A549 (cell line): Measurements from ENCODE around the gene DNAJB1. TPM values are rescaled to one million over a fixed set of nuclear protein-coding genes. Genes with fewer than 3 reads are reported as not detected.
A peak's percentile ranks its signal among the peaks of the same experiment; 100 is the strongest.

Experiments used
- ATAC-seq, 2 experiments: fragments of 200-7000 bp in 1 of 2; fragments of >200 bp in 1 of 2; cut with Nextera tagmentation in 1 of 2; cut with Tn5 transposase in 1 of 2; 3 replicates each; pipeline versions ENCODE4 v1.8.0 to v1.9.1; 2018 to 2020; ENCODE audit warnings: mild to moderate bottlenecking in 1 of 2, moderate library complexity in 1 of 2
- CTCF ChIA-PET: fragments of 300-600 bp; sonication (Branson Sonifier 250); formaldehyde crosslinking; extraction: SDS; loops from one replicate; lab custom pipeline; 2021; ENCODE audit warnings: antibody characterized with exemption, inconsistent platforms; lab: Yijun Ruan, JAX
- POLR2A ChIA-PET: fragments of 350-600 bp; formaldehyde crosslinking; extraction: SDS; loops from one replicate; lab custom pipeline; 2021; ENCODE audit warnings: antibody characterized with exemption, inconsistent platforms; lab: Yijun Ruan, JAX
- DNase-seq, 2 experiments: peaks; one replicate each; pipeline versions ENCODE4 v3.0.0 to v3.0.0-alpha.2; 2011 to 2016; ENCODE audit warnings: low read depth in 1 of 2, low spot score in 1 of 2
- FAIRE-seq: peaks from 2 replicates; lab custom pipeline; 2011; peaks lifted over from hg19 to GRCh38; lab: Jason Lieb, UNC
- H3K27ac ChIP-seq, 2 experiments: fragments of >200 bp; sonication (Bioruptor Twin); formaldehyde crosslinking; 3 replicates each; pipeline ENCODE4 v1.5.1; 2016 to 2017
- H3K4me1 ChIP-seq: fragments of >200 bp; sonication (Bioruptor Twin); formaldehyde crosslinking; 3 replicates; pipeline ENCODE4 v1.6.1; 2016
- H3K4me2 ChIP-seq: fragments of >200 bp; sonication (Bioruptor Twin); formaldehyde crosslinking; 3 replicates; pipeline ENCODE4 v1.6.1; 2016
- H3K4me3 ChIP-seq: fragments of >200 bp; sonication (Bioruptor Twin); formaldehyde crosslinking; 3 replicates; pipeline ENCODE4 v1.5.1; 2016
- H3K9me3 ChIP-seq: fragments of >200 bp; sonication (Bioruptor Twin); formaldehyde crosslinking; 3 replicates; pipeline ENCODE4 v1.6.1; 2016
- CBX8 ChIP-seq: fragments of 200-600 bp; sonication (generic); IDR thresholded peaks from 2 replicates; pipeline ENCODE4 v1.6.1; 2016
- CHD4 ChIP-seq: fragments of 200-600 bp; sonication (generic); IDR thresholded peaks from 2 replicates; pipeline ENCODE4 v1.6.1; 2016; ENCODE audit warnings: antibody characterized with exemption, mild to moderate bottlenecking, borderline replicate concordance
- ELK1 ChIP-seq: fragments of 150-350 bp; IDR thresholded peaks from 2 replicates; pipeline ENCODE4 v1.6.1; 2014; ENCODE audit warnings: low read depth, mild to moderate bottlenecking, low read length
- ESRRA ChIP-seq: fragments of 150-350 bp; IDR thresholded peaks from 2 replicates; pipeline ENCODE4 v1.6.1; 2014; ENCODE audit warnings: mild to moderate bottlenecking, low read length, borderline replicate concordance
- GATA3 ChIP-seq: IDR thresholded peaks from 2 replicates; pipeline ENCODE4 v1.6.1; 2012; ENCODE audit warnings: borderline replicate concordance
- HEYL ChIP-seq: fragments of 250-450 bp; sonication (Bioruptor Pico); IDR thresholded peaks from 2 replicates; pipeline ENCODE4 v1.8.0; 2021; ENCODE audit warnings: mild to moderate bottlenecking, moderate library complexity
- HMGXB4 ChIP-seq: fragments of 250-450 bp; sonication (Bioruptor Pico); IDR thresholded peaks from 2 replicates; pipeline ENCODE4 v1.5.0; 2021; ENCODE audit warnings: mild to moderate bottlenecking, moderate library complexity, borderline replicate concordance
- HOXA7 ChIP-seq: fragments of 250-450 bp; sonication (Bioruptor Pico); IDR thresholded peaks from 2 replicates; pipeline ENCODE4 v1.5.0; 2020; ENCODE audit warnings: mild to moderate bottlenecking, moderate library complexity
- HOXB13 ChIP-seq: fragments of 250-450 bp; sonication (Bioruptor Pico); IDR thresholded peaks from 2 replicates; pipeline ENCODE4 v1.5.0; 2020; ENCODE audit warnings: low read depth, mild to moderate bottlenecking, moderate library complexity
- HOXB5 ChIP-seq: fragments of 250-450 bp; sonication (Bioruptor Pico); IDR thresholded peaks from 2 replicates; pipeline ENCODE4 v1.5.0; 2020; ENCODE audit warnings: mild to moderate bottlenecking, moderate library complexity
- KDM1A ChIP-seq: fragments of 200-600 bp; sonication (generic); IDR thresholded peaks from 2 replicates; pipeline ENCODE4 v1.6.1; 2016; ENCODE audit warnings: low read depth, mild to moderate bottlenecking
- NFE2L2 ChIP-seq: fragments of 150-350 bp; conservative IDR thresholded peaks from 2 replicates; pipeline ENCODE4 v1.6.1; 2014; ENCODE audit warnings: low read length
- NPAS2 ChIP-seq: fragments of 250-450 bp; sonication (Bioruptor Pico); IDR thresholded peaks from 2 replicates; pipeline ENCODE4 v1.8.0; 2022; ENCODE audit warnings: mild to moderate bottlenecking, moderate library complexity, borderline replicate concordance
- RARB ChIP-seq: fragments of 250-450 bp; sonication (Bioruptor Pico); IDR thresholded peaks from 2 replicates; pipeline ENCODE4 v1.8.0; 2021; ENCODE audit warnings: mild to moderate bottlenecking, moderate library complexity
- REST ChIP-seq: fragments of 200-600 bp; sonication (generic); IDR thresholded peaks from 2 replicates; pipeline ENCODE4 v1.6.1; 2016; ENCODE audit warnings: antibody characterized with exemption, mild to moderate bottlenecking, moderate library complexity
- SMC3 ChIP-seq: fragments of >200 bp; sonication (Bioruptor Twin); formaldehyde crosslinking; IDR thresholded peaks from 3 replicates; pipeline ENCODE4 v1.6.1; 2018; ENCODE audit warnings: inconsistent platforms
- TP53 ChIP-seq: fragments of 250-450 bp; sonication (Bioruptor Pico); IDR thresholded peaks from 2 replicates; pipeline ENCODE4 v1.5.0; 2021; ENCODE audit warnings: mild to moderate bottlenecking, moderate library complexity
- USF2 ChIP-seq: fragments of 450-650 bp; IDR thresholded peaks from 2 replicates; pipeline ENCODE4 v1.6.1; 2014; ENCODE audit warnings: antibody characterized with exemption
- ZC3H11A ChIP-seq: fragments of 450-650 bp; IDR thresholded peaks from 2 replicates; pipeline ENCODE4 v1.6.1; 2014; ENCODE audit warnings: antibody characterized with exemption, mild to moderate bottlenecking
- ZSCAN20 ChIP-seq: fragments of 250-450 bp; sonication (Bioruptor Pico); IDR thresholded peaks from 2 replicates; pipeline ENCODE4 v1.8.0; 2022; ENCODE audit warnings: mild to moderate bottlenecking, moderate library complexity
- WGBS: methylation state at CpG from one replicate; pipeline ENCODE4 v1.1.6; 2017; ENCODE audit errors: missing lambda C conversion rate; 5-methylcytosine and 5-hydroxymethylcytosine counted together
- polyA plus RNA-seq, 4 experiments: library from polyadenylated mRNA; depleted of rRNA in 3 of 4; stranded (reverse); fragments of >200 nt; fragmentation: RNase III in 1 of 4; extraction: RNeasy Plus Mini Kit Qiagen cat#74134 plus additional on column Dnase treatment in 1 of 4; gene quantifications; 2 replicates in 3 of 4; 3 replicates in 1 of 4; pipeline ENCODE4 v1.2.3, GENCODE V29; 2011 to 2017

The DNAJB1 gene
- polyA plus RNA-seq, 2 of the 4 experiments (the other 2 are of a cell fraction) = 124 to 128 TPM

GRCh38 chr19:14560776-14561108 is 42.5 kb upstream of the DNAJB1 start:
- DNase-seq (no peak), FAIRE-seq (no peak), ATAC-seq (no peak)
- no CpG with 5 or more reads among the region's 6 CpGs for WGBS
- CTCF ChIA-PET = interaction anchor here (1.6 kb wide), 1 partner anchor 55 kb away, joined by 7 read pairs; no protein-coding TSS in a partner anchor
- no peak for TF ChIP-seq HEYL
- TF ChIP-seq HOXB5 (CRISPR knock-in tag) = no peak
- TF ChIP-seq USF2 = no peak
- no peak for TF ChIP-seq ZC3H11A
- TF ChIP-seq REST = no peak
- no peak for TF ChIP-seq ZSCAN20
- no peak for TF ChIP-seq HMGXB4
- TF ChIP-seq RARB (CRISPR knock-in tag) = no peak
- no peak for TF ChIP-seq NFE2L2
- TF ChIP-seq KDM1A = no peak
- no peak for TF ChIP-seq SMC3
- TF ChIP-seq NPAS2 (CRISPR knock-in tag) = no peak
- TF ChIP-seq CHD4 = no peak
- no peak for TF ChIP-seq HOXB13 (CRISPR knock-in tag)
- TF ChIP-seq ELK1 = no peak
- TF ChIP-seq TP53 = no peak
- no peak for TF ChIP-seq CBX8
- no peak for TF ChIP-seq ESRRA
- no peak for TF ChIP-seq HOXA7 (CRISPR knock-in tag)
- TF ChIP-seq GATA3 = no peak
- Histone ChIP-seq H3K9me3 (no peaks in the 10 kb centered on the region), H3K4me3 (no peak overlapping the region), H3K27ac (0 out of 6 replicates have a peak overlapping the region, but pooled peaks of 1 of the 2 experiments have one; percentile 26), H3K4me2 (no peak overlapping the region), H3K4me1 (no peaks in the 10 kb centered on the region)
- POLR2A ChIA-PET = no interaction called here
